Measurements from ENCODE around the gene ADAM19.

Gene ADAM19

DNA sequence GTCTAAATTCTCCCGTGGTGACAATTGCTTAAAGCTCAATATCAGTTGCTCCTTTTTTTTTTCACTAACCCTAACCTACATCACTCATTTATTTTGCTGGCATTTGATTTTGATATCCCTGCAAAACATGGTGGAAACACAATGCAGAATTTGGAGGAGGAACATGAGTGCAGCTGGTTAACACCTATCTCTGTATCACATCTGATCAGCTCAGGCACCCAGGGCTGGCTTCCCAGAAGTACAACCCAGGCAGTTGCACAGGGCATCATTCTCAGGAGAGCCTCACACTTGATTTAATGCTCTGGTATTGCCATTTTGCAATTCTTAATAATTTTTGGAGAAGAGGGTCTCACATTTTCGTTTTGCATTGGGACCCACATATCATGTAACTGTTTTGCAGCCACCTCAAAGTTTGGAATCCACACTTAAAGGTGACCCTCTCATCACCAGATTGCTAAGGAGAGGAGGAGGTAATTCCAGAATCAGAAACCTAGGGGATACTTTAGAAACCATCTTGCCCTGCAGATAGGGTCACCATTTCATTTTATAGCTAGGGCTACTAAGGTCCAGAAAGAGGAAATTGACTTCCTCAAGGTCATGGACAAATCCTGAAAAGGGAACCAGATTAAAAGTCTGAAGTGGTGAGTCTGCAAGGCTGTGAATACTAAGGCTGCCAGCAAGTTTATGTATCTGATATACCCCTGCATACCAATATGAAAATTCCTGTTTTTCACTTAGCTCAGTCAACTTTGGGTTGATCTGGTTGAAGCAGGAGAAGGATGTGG, 19.3 kb upstream of the ADAM19 start:
- Histone ChIP-seq H3K4me1 (ENCODE audit: insufficient read depth, low read length) (no peaks in the 10 kb centered on the region), H3K9me3 (ENCODE audit: low read length) (no peaks in the 10 kb centered on the region), H3K36me3 (ENCODE audit: insufficient read depth, low read length) (no peaks in the 10 kb centered on the region), H3K27ac (ENCODE audit: low read depth, low read length) (no peak overlapping the region), H3K4me3 (ENCODE audit: low read depth in 1 of 2, low read length in 2 of 2) (no peak overlapping the region), H3K9ac (ENCODE audit: low read length) (no peak overlapping the region), H3K27me3 (ENCODE audit: control insufficient read depth in 1 of 2, insufficient read depth in 2 of 2, low read length in 2 of 2) (no peaks in the 10 kb centered on the region)

DNA sequence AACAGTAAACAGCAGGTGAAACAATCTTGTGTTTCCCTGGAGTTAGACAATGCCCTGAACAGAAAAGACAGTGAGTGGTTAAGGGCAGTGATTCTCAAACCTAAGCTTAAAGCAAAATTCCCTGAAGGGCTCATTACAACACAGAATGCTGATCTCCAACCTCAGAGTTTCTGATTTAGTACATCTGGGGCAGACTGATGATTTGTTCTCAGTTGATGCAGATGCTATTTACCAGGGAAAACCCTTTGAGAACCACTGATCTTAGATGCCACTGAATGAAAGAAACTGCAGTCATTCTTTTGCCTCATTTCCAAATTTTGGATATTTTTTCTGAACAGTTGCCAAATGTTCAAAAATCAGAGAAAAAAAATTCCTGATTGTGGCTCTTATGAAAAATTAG, 18.7 kb upstream of the ADAM19 start:
- no peaks in the 10 kb centered on the region for H3K36me3 ChIP-seq (ENCODE audit: insufficient read depth, low read length)
- H3K9ac ChIP-seq (ENCODE audit: low read length) = no peak overlapping the region
- no peaks in the 10 kb centered on the region for H3K4me1 ChIP-seq (ENCODE audit: insufficient read depth, low read length)
- no peak overlapping the region for H3K4me3 ChIP-seq (ENCODE audit: low read depth in 1 of 2, low read length in 2 of 2)
- no peaks in the 10 kb centered on the region for H3K9me3 ChIP-seq (ENCODE audit: low read length)
- no peaks in the 10 kb centered on the region for H3K27me3 ChIP-seq (ENCODE audit: control insufficient read depth in 1 of 2, insufficient read depth in 2 of 2, low read length in 2 of 2)
- H3K27ac ChIP-seq (ENCODE audit: low read depth, low read length) = no peak overlapping the region

DNA sequence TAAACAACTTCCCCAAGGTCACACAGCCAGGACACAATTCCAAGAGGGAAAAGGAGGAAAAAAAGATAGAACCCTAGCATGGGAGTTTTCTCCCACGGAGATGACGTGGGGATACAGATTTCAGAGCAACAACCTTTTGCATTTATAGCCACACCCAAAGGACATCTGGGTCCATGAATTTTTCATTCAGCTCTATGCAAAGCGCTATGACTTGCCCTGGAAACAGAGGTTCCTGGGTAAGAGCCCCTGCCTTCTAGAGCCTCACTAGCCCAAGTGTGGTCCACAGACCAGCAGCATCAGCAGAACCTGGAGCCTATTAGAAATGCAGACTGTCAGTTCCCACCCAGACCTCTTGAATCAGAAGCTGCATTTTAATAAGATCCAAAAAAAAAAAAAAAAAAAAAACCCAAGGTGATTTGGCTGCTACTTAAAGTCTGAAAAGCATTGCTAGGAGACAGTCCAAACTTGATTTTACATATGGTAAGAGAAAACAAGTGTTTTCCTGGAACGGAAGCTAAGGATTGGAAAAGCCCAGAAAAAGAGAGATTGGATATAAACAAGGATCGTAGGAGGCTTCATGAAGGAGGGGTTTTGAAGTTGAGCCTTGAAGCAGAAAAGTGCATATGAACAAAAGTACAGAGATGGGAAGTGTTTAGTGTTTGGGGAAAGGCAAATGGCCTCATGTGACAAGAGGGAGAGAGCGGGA, 17.6 kb upstream of the ADAM19 start:
- H3K27ac ChIP-seq (ENCODE audit: low read depth, low read length) = no peak overlapping the region
- H3K4me3 ChIP-seq (ENCODE audit: low read depth in 1 of 2, low read length in 2 of 2) = no peak overlapping the region
- H3K9me3 ChIP-seq (ENCODE audit: low read length) = no peaks in the 10 kb centered on the region
- H3K36me3 ChIP-seq (ENCODE audit: insufficient read depth, low read length) = no peaks in the 10 kb centered on the region
- no peak overlapping the region for H3K9ac ChIP-seq (ENCODE audit: low read length)
- no peaks in the 10 kb centered on the region for H3K4me1 ChIP-seq (ENCODE audit: insufficient read depth, low read length)
- H3K27me3 ChIP-seq (ENCODE audit: control insufficient read depth in 1 of 2, insufficient read depth in 2 of 2, low read length in 2 of 2) = no peaks in the 10 kb centered on the region

DNA sequence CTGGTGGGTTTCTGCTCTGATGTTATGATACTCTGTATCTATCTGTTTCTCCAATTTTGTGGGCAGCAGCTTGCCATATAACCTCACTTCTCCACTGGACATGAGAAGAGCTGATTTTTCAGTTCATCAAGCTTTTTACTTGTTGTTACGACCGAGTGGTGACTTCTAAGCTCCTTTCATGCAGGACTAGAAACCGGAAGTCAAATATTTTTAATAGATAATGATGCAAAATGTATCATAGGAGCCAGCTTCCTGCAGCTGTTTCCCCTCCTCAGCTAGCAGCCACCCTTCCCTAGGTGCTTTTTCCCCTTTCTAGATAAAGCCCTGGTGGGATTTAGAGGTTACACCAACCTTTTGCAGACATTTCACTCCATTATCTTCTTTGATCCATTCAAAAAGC, 17.0 kb upstream of the ADAM19 start:
- no peaks in the 10 kb centered on the region for H3K27me3 ChIP-seq (ENCODE audit: control insufficient read depth in 1 of 2, insufficient read depth in 2 of 2, low read length in 2 of 2)
- H3K27ac ChIP-seq (ENCODE audit: low read depth, low read length) = no peak overlapping the region
- H3K4me3 ChIP-seq (ENCODE audit: low read depth in 1 of 2, low read length in 2 of 2) = no peak overlapping the region

DNA sequence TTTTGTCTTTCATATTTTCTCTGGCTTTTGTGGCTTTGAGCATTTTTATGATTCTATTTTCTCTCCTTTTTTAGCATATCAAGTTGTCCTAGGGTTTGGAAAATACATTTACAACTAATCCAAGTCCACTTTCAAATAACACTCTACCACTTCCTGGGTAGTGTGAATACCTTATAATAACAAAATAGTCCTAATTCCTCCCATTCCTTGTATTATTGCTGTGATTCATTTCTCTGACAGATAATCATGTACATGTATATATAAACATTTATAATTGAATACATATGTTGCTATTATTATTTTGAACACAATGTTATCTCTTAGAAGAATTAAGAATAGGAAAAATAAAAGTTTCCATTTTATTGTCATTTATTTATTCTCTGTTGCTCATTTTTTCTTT, 14.9 kb upstream of the ADAM19 start:
- Histone ChIP-seq H3K4me3 (ENCODE audit: low read depth in 1 of 2, low read length in 2 of 2) (no peak overlapping the region), H3K4me1 (ENCODE audit: insufficient read depth, low read length) (no peaks in the 10 kb centered on the region), H3K9me3 (ENCODE audit: low read length) (no peaks in the 10 kb centered on the region), H3K36me3 (ENCODE audit: insufficient read depth, low read length) (no peaks in the 10 kb centered on the region), H3K27ac (ENCODE audit: low read depth, low read length) (no peak overlapping the region), H3K27me3 (ENCODE audit: control insufficient read depth in 1 of 2, insufficient read depth in 2 of 2, low read length in 2 of 2) (no peaks in the 10 kb centered on the region), H3K9ac (ENCODE audit: low read length) (no peak overlapping the region)

More for the DNA sequence above, 17.0 kb upstream of the ADAM19 start:
- H3K9ac ChIP-seq (ENCODE audit: low read length) = no peak overlapping the region
- no peaks in the 10 kb centered on the region for H3K36me3 ChIP-seq (ENCODE audit: insufficient read depth, low read length)
- H3K9me3 ChIP-seq (ENCODE audit: low read length) = no peaks in the 10 kb centered on the region
- no peaks in the 10 kb centered on the region for H3K4me1 ChIP-seq (ENCODE audit: insufficient read depth, low read length)

DNA sequence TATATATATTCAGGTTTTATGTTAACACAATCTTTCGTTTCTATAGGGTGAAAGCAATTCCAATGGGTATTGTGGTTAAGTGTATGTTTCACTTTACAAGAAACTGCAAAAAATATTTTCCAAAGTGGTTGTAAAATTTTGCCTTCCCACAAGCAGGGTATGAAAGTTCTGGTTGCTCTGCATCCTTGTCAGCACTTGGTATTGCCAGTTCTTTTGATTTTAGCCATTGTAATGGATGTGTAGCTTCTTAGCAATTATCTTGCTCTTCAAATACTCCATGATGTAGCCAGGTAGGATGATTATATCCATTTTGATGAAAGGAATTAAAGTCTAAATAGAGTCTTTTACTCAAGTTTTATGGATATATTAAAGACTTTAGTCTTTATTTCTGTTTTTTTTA, 9.1 kb upstream of the ADAM19 start:
- Histone ChIP-seq H3K27ac (ENCODE audit: low read depth, low read length) (no peak overlapping the region), H3K27me3 (ENCODE audit: control insufficient read depth in 1 of 2, insufficient read depth in 2 of 2, low read length in 2 of 2) (no peaks in the 10 kb centered on the region), H3K4me3 (ENCODE audit: low read depth in 1 of 2, low read length in 2 of 2) (no peak overlapping the region), H3K36me3 (ENCODE audit: insufficient read depth, low read length) (no peaks in the 10 kb centered on the region), H3K4me1 (ENCODE audit: insufficient read depth, low read length) (no peaks in the 10 kb centered on the region), H3K9ac (ENCODE audit: low read length) (no peak overlapping the region), H3K9me3 (ENCODE audit: low read length) (no peaks in the 10 kb centered on the region)

DNA sequence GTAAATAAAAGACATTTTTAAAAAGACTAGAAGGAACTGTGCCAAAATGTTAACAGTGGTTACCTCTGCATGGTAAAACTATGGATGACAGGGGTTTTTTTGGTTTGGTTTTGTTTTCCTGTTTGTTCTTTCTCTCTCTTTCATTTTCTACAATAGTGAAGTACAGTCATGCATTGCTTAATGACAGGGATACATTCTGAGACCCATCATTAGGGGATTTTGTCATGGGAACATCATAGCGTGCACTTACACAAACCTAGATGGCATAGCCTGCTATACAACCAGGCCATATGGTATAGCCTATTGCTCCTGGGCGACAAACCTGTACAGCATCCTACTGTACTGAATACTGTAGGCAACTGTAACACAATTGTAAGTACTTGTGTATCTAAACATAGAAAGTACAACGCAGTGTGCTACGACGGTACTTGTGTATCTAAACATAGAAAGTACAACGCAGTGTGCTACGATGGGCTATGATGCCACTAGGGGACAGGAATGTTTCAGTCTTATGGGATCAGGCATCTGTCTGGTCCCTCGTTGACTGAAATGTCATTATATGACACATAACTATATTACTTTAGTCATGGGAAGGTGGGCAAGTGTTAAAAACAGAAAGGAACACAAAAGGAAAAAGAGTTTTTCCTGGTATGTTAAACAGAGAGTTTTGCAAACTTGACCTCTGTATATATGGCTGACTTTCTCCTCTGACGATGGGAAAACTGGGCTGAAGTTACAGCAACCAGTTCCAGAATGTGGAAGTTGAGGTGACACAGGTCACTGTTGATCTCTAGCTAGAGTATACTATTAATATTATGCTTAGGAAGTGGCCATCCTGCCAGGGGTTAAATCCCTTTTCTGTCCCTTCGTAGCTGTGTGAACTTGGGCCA, 7.4 kb upstream of the ADAM19 start:
- H3K36me3 ChIP-seq (ENCODE audit: insufficient read depth, low read length) = no peaks in the 10 kb centered on the region
- no peak overlapping the region for H3K4me3 ChIP-seq (ENCODE audit: low read depth in 1 of 2, low read length in 2 of 2)
- no peaks in the 10 kb centered on the region for H3K27me3 ChIP-seq (ENCODE audit: control insufficient read depth in 1 of 2, insufficient read depth in 2 of 2, low read length in 2 of 2)
- no peaks in the 10 kb centered on the region for H3K4me1 ChIP-seq (ENCODE audit: insufficient read depth, low read length)
- H3K9ac ChIP-seq (ENCODE audit: low read length) = no peak overlapping the region
- no peaks in the 10 kb centered on the region for H3K9me3 ChIP-seq (ENCODE audit: low read length)
- H3K27ac ChIP-seq (ENCODE audit: low read depth, low read length) = no peak overlapping the region

DNA sequence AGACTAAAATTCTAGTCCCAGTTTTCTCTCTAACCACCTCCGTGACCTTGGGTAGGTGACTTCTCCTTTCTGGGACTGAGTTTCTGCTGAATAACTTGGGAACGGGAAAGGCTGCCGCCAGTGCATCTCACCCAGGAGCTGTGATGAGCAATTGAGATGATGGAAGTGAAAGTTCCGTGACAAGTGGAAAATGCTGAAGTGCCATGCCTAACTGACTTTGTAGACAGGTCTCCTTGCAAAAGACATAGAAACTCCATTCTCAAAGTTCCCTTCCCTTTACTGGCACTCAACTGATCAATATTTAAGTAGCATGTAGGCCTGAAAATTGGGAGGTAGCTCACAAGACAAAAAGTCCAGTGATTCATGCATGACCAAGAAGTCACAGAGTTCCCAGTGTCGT, 6.3 kb upstream of the ADAM19 start:
- Histone ChIP-seq H3K4me1 (ENCODE audit: insufficient read depth, low read length) (no peaks in the 10 kb centered on the region), H3K27me3 (ENCODE audit: control insufficient read depth in 1 of 2, insufficient read depth in 2 of 2, low read length in 2 of 2) (no peaks in the 10 kb centered on the region), H3K4me3 (ENCODE audit: low read depth in 1 of 2, low read length in 2 of 2) (no peak overlapping the region), H3K9me3 (ENCODE audit: low read length) (no peaks in the 10 kb centered on the region), H3K27ac (ENCODE audit: low read depth, low read length) (no peak overlapping the region), H3K9ac (ENCODE audit: low read length) (no peak overlapping the region), H3K36me3 (ENCODE audit: insufficient read depth, low read length) (no peaks in the 10 kb centered on the region)

DNA sequence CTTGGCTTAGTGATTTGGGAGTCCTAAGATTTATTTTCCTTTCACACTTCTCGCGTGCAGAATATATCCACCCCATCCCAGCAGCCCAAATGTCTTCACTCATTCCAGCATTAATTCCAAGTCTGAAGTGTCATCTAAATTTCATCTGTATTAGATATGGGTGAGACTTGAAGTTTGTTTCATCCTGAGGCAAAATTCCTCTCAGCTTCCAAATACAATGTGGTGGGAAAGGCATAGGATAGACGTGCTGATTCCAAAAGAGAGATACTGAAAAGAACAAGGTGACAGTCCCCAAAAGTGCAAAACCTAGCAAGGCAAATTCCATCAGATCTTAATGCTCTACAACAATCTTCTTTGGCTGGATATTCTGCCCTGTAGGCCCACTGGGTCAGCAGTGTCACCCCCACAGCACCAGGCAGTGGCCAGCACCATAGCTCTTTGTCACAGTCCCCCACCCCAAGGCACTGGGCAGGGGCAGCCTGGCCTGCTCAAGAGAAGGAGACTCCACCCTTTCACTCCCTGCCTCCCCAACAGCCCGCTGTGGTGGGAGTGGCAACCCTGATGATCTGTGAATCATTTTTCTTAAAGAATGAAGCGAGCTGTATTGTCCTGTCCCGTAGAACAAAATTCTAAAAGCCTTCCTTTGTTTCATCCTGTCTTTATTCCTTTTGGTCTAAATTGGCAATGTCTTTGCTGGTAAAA, 2.7 kb upstream of the ADAM19 start:
- no peak overlapping the region for H3K4me3 ChIP-seq (ENCODE audit: low read depth in 1 of 2, low read length in 2 of 2)

DNA sequence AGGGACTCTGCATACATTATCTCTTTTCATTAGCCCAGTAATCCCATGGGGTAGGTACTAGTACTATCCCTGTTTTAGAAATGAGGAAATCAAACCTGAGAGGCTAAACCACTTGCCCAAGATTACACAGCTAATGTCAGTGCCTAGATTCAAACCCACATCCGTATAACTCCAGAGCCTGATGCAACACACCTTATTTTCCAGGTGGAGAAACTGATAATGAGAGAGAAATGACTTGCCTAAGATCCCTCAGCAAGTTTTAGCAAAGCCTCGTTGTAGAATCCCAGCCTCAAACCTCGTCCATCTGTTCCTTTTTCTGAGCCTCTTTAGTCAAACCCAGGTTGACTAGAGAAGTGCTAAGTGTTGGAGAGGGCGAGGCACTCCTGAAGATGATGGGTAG, 1.1 kb upstream of the ADAM19 start:
- no peak overlapping the region for H3K9ac ChIP-seq (ENCODE audit: low read length)
- H3K27me3 ChIP-seq (ENCODE audit: control insufficient read depth in 1 of 2, insufficient read depth in 2 of 2, low read length in 2 of 2) = no peaks in the 10 kb centered on the region
- peaks cover 20% of the 10 kb centered on the region for H3K4me1 ChIP-seq (ENCODE audit: insufficient read depth, low read length)
- H3K36me3 ChIP-seq (ENCODE audit: insufficient read depth, low read length) = no peaks in the 10 kb centered on the region
- no peaks in the 10 kb centered on the region for H3K9me3 ChIP-seq (ENCODE audit: low read length)
- no peak overlapping the region for H3K27ac ChIP-seq (ENCODE audit: low read depth, low read length)
- H3K4me3 ChIP-seq (ENCODE audit: low read depth in 1 of 2, low read length in 2 of 2) = no peak overlapping the region

More for the DNA sequence above, 2.7 kb upstream of the ADAM19 start:
- Histone ChIP-seq H3K9ac (ENCODE audit: low read length) (no peak overlapping the region), H3K36me3 (ENCODE audit: insufficient read depth, low read length) (no peaks in the 10 kb centered on the region), H3K9me3 (ENCODE audit: low read length) (no peaks in the 10 kb centered on the region), H3K27me3 (ENCODE audit: control insufficient read depth in 1 of 2, insufficient read depth in 2 of 2, low read length in 2 of 2) (no peaks in the 10 kb centered on the region), H3K4me1 (ENCODE audit: insufficient read depth, low read length) (peaks cover 9% of the 10 kb centered on the region), H3K27ac (ENCODE audit: low read depth, low read length) (no peak overlapping the region)
